ENCODE results near the gene TICRR.

TICRR gene

GRCh38 chr15:89649716-89650115, 74.4 kb downstream of the TICRR start:
- H3K36me3 Mint-ChIP-seq (ENCODE audit: low read depth) = peaks cover 37% of the 10 kb centered on the region

DNA sequence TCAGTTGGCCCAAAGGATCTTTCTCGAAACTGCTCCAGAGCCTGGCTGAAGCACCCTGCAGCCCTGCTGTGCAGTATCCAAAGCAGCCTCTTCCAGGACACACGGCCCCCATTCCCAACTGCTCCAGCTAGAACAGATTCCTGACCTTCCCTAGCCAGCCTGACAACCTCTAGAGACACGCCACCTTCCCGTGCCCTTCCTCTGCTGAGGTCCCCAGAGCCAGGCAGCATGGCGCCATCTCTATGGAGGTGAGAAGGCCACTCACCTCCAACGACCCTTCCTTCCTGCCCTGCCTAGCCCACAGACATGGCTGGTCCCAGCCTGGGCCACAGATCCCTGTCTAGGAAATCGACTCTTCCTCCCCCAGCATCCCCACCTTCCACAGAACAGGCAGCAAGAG, 76.9 kb downstream of the TICRR start:
- peaks cover 22% of the 10 kb centered on the region for H3K4me1 Mint-ChIP-seq
- no peak overlapping the region for H3K4me3 Mint-ChIP-seq
- DNase-seq = no peak
- H3K27me3 Mint-ChIP-seq (ENCODE audit: low read depth, poor library complexity) = peaks cover 21% of the 10 kb centered on the region
- TF ChIP-seq, protein P1, sequence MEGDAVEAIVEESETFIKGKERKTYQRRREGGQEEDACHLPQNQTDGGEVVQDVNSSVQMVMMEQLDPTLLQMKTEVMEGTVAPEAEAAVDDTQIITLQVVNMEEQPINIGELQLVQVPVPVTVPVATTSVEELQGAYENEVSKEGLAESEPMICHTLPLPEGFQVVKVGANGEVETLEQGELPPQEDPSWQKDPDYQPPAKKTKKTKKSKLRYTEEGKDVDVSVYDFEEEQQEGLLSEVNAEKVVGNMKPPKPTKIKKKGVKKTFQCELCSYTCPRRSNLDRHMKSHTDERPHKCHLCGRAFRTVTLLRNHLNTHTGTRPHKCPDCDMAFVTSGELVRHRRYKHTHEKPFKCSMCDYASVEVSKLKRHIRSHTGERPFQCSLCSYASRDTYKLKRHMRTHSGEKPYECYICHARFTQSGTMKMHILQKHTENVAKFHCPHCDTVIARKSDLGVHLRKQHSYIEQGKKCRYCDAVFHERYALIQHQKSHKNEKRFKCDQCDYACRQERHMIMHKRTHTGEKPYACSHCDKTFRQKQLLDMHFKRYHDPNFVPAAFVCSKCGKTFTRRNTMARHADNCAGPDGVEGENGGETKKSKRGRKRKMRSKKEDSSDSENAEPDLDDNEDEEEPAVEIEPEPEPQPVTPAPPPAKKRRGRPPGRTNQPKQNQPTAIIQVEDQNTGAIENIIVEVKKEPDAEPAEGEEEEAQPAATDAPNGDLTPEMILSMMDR (IDR thresholded peaks at IDR 0.05) = no peak
- H3K9me3 Mint-ChIP-seq = no peaks in the 10 kb centered on the region
- H3K27ac Mint-ChIP-seq = no peak overlapping the region
- peaks cover 25% of the 10 kb centered on the region for H3K36me3 Mint-ChIP-seq (ENCODE audit: low read depth)

More at GRCh38 chr15:89649716-89650115, 74.4 kb downstream of the TICRR start:
- TF ChIP-seq, protein P1 (IDR thresholded peaks at IDR 0.05) = no peak
- Mint-ChIP-seq H3K4me1 (peaks cover 14% of the 10 kb centered on the region), H3K4me3 (no peak overlapping the region), H3K9me3 (no peaks in the 10 kb centered on the region), H3K27ac (no peak overlapping the region), H3K27me3 (ENCODE audit: low read depth, poor library complexity) (peaks cover 8% of the 10 kb centered on the region)
- no peak for DNase-seq

GRCh38 chr15:89652666-89653065, 77.4 kb downstream of the TICRR start:
- no peak for DNase-seq
- TF ChIP-seq, protein P1 (IDR thresholded peaks at IDR 0.05) = no peak
- Mint-ChIP-seq H3K27ac (no peak overlapping the region), H3K36me3 (ENCODE audit: low read depth) (peaks cover 22% of the 10 kb centered on the region), H3K27me3 (ENCODE audit: low read depth, poor library complexity) (peaks cover 21% of the 10 kb centered on the region), H3K4me3 (no peak overlapping the region), H3K9me3 (no peaks in the 10 kb centered on the region), H3K4me1 (peaks cover 22% of the 10 kb centered on the region)

DNA sequence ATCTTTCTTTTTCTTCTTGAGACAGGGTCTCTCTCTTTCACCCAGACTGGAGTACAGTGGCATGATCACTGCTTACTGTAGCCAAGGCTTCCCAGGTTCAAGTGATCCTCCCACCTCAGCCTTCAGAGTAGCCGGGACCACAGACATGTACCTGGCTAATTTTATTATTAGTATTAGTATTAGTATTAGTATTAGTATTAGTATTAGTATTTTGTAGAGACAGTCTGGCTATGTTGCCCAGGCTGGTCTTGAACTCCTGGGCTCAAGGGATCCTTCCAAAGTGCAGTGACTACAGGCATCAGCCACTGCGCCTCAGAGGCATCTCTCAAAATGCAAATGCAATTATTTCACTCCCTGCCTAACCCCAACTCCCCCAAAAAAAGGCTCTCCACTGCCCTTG, 78.3 kb downstream of the TICRR start:
- no peak overlapping the region for H3K27ac Mint-ChIP-seq
- no peaks in the 10 kb centered on the region for H3K9me3 Mint-ChIP-seq
- peak overlapping the region; percentile 79 for H3K4me3 Mint-ChIP-seq

GRCh38 chr15:89654301-89654761, 79.1 kb downstream of the TICRR start:
- Mint-ChIP-seq H3K4me1 (peaks cover 22% of the 10 kb centered on the region), H3K9me3 (no peaks in the 10 kb centered on the region), H3K36me3 (ENCODE audit: low read depth) (peaks cover 22% of the 10 kb centered on the region), H3K27me3 (ENCODE audit: low read depth, poor library complexity) (peaks cover 35% of the 10 kb centered on the region), H3K4me3 (peak overlapping the region; percentile 91), H3K27ac (peak overlapping the region; percentile 15)
- DNase-seq = no peak
- TF ChIP-seq, protein P1 (IDR thresholded peaks at IDR 0.05) = no peak

More for the DNA sequence above, 78.3 kb downstream of the TICRR start:
- TF ChIP-seq, protein P1 (IDR thresholded peaks at IDR 0.05) = no peak
- peaks cover 28% of the 10 kb centered on the region for H3K27me3 Mint-ChIP-seq (ENCODE audit: low read depth, poor library complexity)
- H3K4me1 Mint-ChIP-seq = peaks cover 22% of the 10 kb centered on the region
- no peak for DNase-seq
- H3K36me3 Mint-ChIP-seq (ENCODE audit: low read depth) = peaks cover 22% of the 10 kb centered on the region
